HG03460 (cell line): ENCODE results near the gene ARHGAP1.

Experiments used
- ATAC-seq: cut with Tn5 transposase; IDR thresholded peaks from one replicate; pipeline ENCODE4 v1.9.1; 2021; ENCODE audit not compliant: unreplicated experiment

Gene ARHGAP1

DNA sequence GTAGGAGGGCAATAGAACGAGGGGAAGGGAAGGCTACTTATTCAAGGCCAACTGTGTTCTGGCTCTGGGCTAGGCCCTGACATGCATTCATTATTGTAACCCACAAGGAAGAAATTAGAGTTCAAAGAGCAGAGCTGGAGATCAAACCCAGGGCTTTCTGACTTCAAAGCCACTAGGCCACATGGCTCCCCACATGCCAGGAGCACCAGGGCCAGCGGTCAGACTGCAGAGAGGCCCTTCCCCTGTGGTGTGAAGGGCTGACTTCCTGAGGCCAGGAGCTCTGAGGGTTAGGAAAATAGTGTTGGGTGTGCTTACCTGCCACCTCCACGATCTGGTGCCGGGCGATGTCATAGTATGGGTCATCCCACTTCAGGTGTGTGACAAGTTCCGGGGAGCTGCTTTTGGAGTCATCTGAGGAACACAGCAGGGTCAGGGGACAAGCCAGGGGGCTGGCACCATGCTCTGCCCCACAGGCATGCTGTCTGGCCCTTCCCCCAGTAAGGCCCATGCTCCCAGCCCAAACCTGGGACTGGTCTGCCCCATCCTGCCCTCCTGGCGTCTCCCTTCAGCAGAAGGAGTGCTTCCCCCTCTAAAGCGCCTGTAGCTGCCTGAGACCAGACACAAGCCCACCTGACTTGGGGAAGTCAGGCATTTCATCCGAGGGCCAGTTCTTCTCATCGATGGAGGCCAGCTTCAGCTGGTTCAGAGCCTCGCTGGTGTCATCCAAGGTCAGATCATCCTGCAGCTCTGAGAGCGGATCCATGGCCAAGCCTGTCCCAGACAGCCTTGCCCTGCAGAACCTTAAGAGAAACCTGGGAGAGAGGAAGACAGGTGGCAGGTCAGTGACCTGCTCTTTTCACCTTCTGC, 4.8 kb downstream of the ARHGAP1 start:
- no peak for ATAC-seq

GRCh38 chr11:46694607-46695006, 5.8 kb downstream of the ARHGAP1 start:
- no peak for ATAC-seq

DNA sequence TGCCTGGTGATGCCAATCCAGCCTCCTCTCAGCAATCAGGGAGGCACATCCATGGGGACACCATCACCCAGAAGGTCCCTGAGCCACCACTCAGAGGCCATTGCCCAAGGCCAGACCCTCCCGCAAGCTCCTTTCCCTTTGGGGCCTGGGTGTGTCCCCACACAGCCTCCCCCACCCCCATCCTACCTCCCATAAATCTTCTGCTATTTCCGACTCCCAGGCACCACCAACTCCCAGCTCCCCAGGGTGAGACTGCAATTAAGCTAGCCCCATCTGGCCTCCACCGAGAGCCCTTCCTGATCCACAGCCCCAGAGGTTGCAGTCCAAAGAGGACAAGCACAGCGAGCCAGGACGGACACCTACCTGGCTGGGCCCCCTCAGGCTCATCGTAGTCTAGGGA, 6.3 kb downstream of the ARHGAP1 start:
- no peak for ATAC-seq

GRCh38 chr11:46693597-46694012, 6.8 kb downstream of the ARHGAP1 start:
- ATAC-seq: no peak

DNA sequence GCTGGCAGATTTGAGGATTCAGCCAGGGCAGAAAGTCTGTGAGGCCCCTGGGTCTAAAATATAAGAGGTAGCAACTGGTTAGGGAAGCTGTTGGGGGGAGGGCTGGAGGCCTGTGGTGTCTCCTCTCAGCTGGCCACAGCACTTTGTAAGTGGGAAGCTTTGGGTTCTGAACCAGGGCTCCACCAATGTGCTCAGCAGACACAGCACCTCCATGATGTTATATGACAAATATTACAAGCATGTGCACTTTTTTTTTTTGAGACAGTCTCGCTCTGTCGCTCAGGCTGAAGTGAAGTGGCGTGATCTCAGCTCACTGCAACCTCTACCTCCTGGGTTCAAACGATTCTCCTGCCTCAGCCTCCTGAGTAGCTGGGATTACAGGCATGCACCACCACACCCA, 8.0 kb downstream of the ARHGAP1 start:
- no peak for ATAC-seq

DNA sequence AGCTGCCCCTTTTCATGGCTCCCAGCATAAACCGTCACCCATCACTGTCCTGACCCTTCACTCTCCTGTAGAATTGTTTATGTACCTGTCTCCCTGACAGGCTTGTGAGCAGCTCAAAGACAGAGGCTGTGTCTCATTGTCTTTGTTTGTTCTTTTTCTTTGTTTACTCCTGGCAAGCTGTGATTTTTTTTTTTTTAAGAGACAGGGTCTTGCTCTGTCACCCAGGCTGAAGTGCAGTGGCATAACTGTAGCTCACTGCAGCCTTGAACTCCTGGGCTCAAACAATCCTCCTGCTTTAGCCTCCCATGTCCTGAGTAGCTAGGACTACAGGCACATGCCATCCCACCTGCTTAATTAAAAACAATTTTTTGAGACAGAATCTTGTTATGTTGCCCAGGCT, 9.7 kb downstream of the ARHGAP1 start:
- ATAC-seq: no peak

- no peak for ATAC-seq
Observed at GRCh38 chr11:46686886-46687795, 13.3 kb downstream of the ARHGAP1 start.

DNA sequence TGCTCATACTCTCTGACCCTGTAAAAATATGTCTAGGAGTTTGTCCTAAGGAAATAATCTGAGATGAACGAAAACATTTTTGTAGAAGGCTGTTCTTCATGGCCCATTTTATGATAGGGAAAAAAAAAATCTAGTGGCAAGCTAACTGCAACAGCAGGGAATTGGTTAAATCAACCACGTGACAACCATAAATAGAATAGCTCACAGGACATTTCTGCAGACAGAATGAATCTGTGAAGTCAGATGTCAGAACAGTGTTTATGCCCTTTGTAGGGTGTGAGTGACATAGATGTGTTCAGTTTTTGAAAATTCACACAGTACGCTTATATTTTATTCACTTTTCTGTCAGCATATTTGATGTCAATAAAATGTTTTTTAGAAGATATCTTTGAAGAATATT, 16.1 kb downstream of the ARHGAP1 start:
- ATAC-seq: no peak

DNA sequence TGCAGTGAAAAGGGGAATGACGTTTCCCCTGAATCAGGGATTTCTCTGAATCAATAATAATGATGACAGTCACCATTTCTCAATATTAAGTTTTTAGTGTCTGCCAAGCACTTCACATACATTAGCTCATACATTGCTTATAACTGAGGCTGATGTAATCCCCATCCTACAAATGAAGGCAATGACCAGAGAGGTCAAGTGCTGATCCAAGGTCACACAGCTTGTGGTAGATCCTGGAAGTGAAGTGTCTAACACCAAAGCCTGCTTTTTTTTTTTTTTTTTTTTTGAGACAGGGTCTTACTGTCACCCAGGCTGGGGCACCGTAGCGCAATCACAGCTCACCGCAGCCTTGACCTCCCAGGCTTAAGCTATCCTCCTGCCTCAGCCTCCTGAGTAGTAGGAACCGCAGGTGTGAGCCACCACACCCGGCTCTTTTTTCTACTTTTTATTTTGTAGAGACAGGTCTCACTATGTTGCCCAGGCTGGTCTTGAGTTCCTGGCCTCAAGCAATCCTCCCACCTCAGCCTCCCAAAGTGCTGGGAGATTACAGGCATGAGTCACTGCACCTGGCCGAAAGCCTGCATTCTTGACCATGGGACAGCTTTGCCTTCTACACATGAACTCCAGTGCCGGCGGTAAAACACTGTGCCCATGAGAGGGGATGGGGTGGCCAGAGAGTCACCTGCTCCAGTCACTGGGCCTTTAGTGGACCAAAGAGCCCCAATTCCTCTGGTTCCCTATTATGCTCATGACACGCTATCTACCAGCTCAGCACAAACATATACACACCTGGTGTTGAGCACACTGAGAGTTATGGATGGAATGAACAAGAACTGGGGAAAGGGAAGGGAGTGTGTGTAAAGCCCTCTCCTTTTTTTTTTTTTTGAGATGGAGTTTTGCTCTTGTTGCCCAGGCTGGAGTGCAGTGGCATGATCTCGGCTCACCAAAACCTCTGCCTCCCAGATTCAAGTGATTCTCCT, 17.4 kb downstream of the ARHGAP1 start:
- ATAC-seq: no peak

GRCh38 chr11:46681814-46682213, 18.6 kb downstream of the ARHGAP1 start:
- ATAC-seq: no peak

GRCh38 chr11:46680815-46681214, 19.6 kb downstream of the ARHGAP1 start:
- ATAC-seq: no peak

- no peak for ATAC-seq
Observed at GRCh38 chr11:46680164-46680760, 20.2 kb downstream of the ARHGAP1 start.

GRCh38 chr11:46679241-46680163, 20.9 kb downstream of the ARHGAP1 start:
- no peak for ATAC-seq

- ATAC-seq: no peak
Observed at GRCh38 chr11:46678741-46679130, 21.7 kb downstream of the ARHGAP1 start.

DNA sequence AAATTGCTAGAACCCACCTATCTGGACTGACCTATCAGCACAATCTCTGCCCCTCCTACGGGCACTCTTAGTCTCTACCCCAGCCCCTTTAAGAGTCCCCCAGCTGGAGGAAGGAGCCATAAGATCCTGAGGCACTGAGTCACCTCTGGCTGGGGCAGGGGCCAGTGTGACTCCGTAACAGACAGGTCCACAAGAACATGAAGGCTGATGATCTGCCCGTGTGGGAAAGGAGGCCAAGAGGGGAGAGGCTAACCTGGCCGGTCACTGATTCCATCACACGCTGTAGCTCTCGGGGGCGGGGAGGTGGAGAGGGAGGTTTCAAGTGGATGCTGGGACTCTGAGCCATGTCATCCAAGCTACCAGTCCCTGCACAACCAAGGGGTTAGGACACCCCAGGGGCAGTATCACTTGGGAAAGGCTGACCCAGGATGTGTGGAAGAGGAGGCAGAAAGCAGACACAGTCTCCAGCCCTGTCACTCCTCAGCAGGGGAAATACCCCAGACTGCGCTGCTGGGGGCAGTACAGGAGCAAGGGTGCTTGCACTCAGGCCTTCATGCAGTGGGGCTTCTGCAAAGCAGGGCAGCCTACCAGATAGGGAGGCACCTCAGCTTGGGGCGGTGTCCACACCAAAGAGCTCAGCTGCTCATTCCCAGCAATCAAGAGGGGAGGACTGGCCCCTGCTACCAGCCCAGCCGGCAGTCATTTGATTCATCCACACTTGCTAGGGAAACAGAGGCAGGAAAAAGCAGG, 22.3 kb downstream of the ARHGAP1 start:
- no peak for ATAC-seq

GRCh38 chr11:46677169-46677568, 23.2 kb downstream of the ARHGAP1 start:
- no peak for ATAC-seq

GRCh38 chr11:46676436-46677158, 23.8 kb downstream of the ARHGAP1 start:
- no peak for ATAC-seq

DNA sequence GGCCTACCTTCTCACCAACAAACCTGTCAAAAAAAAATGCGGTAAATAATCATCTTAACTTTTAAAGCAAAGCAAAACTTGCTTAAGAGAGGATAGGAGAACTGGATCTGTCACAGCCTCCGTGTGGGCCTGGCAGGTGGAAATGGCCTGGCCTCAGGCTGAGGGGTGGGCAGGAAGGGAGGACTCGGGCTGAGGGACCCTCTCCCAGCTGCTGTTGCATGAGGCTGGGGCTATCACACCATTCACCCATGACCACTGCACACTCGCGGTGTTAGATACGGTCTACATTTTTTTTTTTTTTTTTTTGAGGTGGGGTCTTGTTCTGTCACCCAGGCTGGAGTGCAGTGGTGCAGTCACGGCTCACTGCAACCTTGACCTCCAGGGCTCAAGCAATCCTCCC, 24.5 kb downstream of the ARHGAP1 start:
- no peak for ATAC-seq
